Effector CD8-positive, alpha-beta T cell (primary cell): ENCODE measurements around the gene PRKRA.
"Not testable (repeated sequence)": the region's sequence is repeated elsewhere in the genome, so short reads cannot be mapped to it uniquely, and the experiment has no call there.

Experiments
- DNase-seq: peaks from one replicate; lab custom pipeline; 2025; lab: John Stamatoyannopoulos, UW

Gene PRKRA

DNA sequence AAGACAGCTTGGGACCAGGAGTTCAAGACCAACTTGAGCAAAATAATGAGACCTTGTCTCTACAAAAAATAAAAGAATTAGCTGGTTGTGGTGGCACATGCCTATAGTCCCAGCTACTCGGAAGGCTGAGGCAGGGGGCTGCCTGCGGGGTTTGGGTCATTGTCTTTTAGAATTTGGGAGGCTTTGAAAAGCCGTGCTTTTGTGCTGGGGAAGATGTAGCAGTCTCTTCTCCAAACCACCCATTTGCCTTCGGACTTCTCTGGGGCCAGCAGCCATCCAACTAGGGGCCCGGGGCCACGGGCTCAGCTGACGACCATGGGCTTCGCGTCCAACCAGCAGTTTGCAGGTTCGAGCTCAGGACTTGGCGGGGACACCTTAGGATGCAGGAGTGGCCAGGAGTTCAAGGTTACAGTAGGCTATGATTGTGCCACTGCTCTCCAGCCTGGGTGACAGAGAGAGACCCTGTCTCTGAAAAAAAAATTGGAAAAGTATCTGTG lies 6.5 kb upstream of the PRKRA start:
- no peak for DNase-seq

DNA sequence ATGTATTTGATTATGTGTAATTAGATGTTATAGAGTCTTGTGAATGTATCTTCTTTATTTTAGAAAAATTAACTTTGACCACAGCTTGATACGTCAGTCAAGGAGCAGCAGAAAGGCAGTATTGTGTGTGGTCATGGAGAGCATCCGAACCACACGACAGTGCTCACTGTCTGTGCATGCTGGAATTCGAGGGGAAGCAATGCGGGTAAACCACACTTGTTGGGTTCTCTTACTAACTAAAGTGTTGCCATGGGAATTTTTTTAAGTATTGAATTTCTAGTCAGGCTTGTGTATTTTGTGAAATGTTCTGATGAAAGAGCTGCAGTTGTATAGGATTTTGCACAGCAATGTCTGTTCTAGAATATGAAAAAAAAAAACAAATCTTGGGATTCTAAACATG lies 5.0 kb upstream of the PRKRA start:
- DNase-seq = no peak

DNA sequence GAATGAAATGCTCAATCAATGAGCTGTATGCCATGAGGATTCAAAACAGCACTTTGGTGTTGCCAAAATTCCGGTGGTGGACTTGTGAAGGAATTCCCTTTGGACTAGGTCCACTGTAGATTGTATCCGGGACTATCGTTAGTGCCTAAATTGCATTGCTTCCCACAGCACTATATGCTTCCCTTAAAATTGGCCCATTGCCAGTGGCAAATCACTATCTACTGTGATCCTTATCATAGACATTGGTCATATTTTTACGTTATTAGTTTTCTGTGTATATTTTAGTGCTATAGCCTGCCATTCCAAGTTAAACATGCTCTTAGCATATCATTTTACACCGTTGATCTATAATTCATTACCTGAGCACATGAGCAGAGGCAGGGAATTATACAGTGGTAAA lies 1.9 kb upstream of the PRKRA start:
- no peak for DNase-seq

DNA sequence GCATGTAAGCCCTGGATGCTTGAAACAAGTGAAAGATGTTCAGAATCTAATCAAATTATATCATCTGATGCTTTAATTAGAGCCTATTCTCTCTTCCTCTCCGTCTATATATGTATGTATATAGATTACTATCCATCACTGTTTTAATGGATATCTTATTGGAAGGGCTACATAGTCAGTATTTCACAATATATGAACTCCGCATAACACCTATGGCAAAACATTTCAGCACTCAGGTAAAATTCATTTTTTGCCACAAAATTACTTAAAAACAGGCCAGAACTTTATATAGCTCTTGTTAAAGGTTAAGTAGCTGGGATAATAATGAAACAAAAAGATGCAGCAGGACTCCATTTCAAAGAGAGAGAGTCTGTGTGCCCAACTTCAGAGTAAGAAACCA lies 1.4 kb upstream of the PRKRA start:
- DNase-seq = no peak

DNA sequence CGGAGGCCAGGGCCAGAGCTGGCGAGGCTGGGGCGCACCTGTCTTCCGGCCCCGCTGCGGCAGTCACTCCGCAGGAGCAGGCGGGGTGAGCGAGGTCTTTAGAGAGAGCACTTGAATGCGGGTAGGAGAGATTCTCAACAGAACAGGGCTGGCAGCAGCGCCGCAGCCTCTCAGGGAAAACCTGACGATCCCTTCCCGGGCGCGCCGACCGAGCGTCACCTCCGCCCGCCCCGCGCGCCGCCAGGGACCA lies 526 bp downstream of the PRKRA start:
- peak; percentile 74 for DNase-seq

DNA sequence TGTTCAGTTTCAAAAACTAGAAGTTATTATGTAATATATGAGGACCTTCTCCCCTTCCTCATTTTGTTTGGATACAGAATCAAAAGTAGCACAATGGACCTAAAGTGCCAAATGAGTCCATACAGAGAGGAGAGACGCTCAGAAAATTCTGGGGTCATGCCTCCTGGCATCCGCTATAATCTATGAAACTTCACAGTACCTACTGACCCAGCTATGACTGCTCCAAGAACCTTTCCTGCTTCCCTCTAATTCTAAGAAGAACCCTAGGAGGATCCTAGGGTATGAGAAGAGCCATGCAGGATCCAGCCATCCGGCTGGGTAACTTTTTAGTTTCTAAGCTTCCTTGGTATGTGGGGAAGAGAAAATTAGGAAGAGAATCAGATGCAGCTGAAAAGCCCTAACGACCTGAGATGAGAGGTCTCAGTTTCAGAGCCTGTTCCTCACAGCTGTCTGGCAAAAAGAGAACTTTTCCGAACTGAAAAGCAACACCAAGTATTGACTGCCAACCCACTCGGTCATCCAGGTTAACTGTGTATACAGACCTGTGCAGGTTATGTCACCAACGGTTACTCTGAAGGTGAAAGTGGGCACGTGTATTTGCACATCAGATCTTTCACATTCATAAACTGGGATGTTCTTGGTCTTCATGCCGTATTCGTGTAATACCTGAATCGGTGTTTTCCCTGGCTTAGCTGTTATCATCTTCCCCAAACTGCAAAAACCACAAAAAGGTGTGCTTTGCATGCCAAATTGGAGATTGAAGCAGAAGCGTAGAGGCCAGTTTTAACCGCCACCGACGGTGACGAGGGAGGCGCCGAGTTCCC lies 1.1 kb downstream of the PRKRA start:
- DNase-seq = no peak

DNA sequence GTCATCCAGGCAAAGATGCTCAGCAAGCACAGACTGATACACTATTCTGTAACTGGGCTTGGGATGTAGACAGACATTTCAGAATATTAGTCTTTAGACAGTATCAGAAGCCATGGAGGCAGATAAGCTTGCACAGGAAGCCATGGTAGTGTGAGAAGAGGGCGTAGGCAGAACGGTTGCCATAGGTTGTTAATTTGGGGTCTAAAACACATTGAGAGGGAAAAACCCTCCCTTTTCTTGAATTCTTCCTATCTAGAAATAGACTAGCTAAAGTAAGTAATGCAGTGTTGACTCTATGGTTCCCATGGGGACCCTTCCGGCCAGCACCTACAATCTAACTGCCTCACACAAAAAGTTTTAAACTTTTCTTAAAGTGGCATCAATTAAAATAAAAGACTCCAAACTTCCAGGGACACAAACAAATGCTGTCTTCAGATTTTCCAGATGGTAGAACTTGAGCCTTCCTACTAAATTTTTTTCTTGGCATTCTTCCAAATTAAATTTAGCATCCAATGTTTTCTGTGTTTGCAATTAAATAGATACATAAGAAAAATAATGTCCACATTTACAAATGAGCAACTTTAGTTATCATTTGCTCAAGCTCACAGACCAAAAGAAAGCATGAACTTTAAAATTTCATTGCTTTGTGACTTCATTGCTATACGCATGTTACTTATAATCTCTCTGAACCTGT lies 1.9 kb downstream of the PRKRA start:
- DNase-seq = no peak

DNA sequence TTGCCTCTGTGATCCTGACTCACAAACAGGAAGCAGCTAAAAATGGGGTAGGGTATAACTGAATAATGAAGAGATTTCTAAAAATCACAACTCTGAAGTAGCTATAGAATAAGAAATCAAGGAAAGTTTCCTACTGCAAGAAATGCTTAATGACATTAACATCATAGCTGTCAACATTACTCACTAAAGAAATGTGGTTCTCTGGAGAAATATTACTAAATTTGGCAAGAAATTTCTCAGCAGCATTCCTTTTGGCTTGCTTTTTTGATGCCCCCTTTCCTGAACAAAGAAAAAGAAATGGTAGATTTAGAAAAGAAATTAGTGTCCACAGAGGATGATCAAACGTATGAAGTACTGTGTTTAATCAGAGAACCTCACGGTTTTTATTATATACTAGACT lies 9.5 kb downstream of the PRKRA start:
- DNase-seq = no peak

DNA sequence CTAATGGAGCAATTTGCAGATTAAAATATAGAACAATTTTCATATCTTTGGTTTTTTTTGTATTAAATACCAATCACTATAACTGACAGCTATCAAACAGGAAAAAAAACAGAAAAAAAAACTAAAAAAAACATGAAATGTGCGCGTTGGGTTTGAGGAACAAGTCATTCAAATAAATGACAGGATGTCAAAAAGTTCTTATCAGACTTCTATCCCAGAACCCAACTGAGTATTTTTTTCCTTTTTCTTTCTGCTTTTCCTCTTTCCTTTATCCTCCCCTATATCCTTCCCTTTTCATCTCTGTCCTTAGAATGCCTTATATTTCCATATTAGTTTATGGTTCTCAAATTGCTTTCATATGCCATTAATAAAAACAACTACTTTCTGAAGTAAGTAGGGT lies 14.3 kb downstream of the PRKRA start:
- DNase-seq = no peak

DNA sequence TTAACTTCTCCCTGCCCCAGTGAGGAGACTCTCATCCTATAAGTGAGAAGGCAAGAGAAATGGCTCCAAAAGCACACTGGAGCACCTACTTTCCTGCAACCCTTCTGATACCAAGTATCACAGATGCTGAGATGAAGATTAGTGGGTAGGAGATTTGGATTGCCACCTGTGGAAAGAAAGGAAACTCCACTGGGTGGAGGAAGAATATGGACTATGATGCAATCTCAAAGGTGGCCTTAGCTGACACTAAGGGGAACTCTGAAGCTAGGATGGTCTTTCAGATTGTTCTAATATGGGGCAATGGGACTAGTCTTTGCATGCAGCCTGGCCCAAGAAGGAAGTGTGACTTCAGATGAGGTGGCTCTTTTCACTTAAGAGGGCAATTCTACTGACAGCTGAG lies 21.6 kb downstream of the PRKRA start:
- no peak for DNase-seq

DNA sequence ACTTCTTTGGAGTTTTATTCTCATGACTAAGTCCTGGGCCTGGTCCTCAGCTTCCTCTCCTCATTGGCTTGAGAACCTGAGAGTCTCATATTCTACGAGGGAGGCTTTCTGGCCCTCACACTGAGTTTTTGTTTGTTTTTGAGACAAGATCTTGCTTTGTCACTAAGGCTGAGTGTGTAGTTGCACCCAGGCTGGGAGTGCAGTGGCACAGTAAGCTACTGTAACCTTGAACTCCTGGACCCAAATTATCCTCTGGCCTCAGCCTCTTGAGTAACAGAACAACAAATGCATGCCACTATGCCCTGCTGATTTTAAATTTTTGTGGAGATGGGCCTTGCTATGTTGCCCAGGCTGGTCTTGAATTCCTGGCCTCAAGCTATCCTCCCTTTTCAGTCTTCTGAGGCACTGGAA lies 22.6 kb downstream of the PRKRA start:
- no peak for DNase-seq

DNA sequence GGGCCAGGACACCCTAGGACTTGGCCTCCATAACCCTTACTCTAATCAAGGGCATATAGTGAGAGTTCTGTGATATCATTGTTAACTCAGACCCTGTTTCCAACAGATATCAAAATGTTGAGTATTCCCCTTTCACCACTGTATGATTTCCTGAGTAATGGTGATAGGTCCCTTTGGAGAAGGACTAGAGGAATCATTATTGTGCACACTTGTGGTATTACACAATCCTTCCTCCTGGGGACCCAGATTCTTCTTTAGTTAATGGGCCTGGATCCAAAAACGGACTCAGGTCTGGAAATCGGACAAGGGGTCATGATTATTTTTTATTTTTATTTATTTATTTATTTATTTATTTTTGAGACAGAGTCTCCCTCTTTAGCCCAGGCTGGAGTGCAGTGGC lies 23.5 kb downstream of the PRKRA start:
- DNase-seq = no peak

DNA sequence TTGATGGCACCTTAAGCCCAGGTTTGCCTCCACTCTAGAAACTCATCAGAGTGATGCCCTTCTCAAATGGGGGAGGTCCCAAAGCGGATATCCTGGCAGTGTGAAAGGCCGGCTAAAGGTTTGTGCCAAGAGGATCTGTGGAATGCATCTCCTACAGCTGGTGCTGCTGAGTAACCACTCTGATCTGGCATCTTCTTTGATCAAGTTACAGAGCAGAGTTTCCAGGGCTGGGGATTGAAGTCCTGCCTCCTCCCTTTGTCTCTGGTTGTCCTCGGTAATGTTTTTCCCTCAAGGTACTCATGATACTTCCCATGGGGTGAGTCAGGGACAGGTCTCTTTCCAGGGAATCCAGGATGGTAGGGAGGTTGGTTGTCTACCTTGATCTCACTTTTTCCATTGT lies 24.6 kb downstream of the PRKRA start:
- DNase-seq = no peak

DNA sequence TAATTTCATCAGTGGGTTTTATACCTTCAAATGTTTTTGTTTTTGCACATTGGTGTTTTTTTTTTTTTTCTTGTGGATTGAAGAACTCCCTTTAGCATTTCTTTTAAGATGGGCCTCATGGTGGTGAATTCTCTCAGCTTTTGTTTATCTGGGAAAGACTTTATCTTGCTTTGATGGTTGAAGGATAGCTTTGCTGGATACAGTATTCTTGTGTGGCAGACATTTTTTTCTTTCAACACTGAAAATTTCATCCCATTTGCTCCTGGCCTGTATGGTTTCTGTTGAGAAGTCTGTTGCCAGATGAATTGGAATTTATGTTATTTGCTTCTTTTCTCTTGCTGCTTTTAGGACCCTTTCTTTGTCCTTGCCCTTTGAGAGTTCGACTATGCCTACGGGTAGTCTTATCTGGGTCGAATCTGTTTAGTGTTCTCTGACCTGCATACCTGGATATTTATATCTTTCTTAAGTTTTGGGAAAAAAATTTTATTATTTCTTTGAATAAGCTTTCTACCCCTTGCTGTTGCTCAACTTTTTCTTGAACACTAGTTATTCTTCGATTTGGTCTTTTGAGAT lies 25.6 kb downstream of the PRKRA start:
- no peak for DNase-seq

DNA sequence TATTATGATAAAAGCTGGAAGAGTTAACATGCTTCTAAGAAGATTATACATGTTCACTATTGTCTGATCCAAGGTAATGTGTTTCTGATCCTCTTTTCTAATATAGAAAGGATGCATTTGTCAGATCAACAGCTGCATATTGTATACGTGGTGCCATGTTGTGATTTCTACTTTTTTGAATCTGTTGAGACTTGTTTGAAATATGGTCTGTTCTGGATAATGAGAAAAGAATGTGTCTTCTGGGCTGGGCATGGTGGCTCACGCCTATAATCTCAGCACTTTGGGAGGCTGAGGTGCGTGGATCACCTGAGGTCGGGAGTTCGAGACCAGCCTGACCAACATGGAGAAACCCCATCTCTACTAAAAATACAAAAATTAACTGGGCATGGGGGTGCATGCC lies 27.2 kb downstream of the PRKRA start:
- not testable (repeated sequence) for DNase-seq

DNA sequence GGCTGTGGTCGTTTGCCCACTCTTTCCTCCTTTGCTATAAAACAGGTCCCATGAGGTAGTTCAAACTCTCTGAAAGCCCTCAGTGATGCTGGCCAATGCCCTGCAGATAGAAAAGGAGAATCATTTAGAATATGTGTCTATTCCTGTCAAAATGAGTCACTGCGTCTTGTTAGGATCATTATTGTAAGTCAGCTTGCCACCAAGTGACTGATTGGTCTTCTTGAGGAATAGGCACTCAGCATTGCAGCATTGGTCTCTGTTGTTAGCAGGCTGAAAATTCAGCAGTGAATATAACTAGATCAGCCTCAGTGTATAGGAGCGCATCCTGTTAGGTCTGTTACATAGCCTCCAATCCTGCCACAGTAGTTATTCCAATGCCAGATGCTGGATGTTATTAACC lies 28.9 kb downstream of the PRKRA start:
- no peak for DNase-seq

DNA sequence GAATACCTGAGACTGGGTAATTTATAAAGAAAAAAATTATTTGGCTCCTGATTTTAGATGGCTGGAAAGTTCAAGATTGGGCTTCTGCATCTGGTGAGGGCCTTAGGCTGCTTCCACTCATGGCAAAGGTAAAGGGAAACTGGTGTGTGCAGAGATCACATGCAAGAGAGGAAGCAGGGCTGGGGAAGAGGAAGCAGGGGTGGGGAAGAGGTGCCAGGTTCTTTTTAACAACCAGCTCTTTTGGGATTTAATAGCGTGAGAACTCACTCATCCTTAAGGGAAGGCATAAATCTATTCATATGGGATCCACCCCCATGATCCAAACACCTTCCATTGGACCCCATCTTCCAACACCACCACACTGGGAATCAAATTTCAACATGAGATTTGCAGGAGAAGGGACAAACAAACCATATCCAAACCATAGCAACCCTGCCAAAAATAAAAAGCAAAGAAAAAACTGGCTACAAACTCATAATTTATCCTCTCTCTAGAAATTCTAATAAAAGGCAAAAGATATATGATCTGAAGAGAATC lies 30.4 kb downstream of the PRKRA start:
- no peak for DNase-seq

DNA sequence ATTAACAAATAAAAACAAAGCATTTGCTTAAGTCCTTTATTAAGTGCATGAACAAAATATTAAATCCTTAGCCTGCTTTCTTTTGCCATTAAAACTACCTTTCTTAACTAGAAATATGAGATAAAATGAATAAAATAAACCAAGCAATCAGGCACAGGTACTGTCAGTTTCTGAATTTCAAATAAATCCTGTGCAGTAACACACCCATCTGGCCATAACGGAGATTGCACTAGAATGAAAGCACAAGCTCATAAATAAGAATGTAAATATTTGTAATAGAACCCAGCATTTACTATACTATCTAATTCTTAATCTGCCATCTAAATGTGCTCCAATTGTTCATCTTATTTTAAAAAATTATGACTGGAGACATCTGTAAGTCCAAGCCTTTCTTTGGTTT lies 31.9 kb downstream of the PRKRA start:
- DNase-seq = no peak

DNA sequence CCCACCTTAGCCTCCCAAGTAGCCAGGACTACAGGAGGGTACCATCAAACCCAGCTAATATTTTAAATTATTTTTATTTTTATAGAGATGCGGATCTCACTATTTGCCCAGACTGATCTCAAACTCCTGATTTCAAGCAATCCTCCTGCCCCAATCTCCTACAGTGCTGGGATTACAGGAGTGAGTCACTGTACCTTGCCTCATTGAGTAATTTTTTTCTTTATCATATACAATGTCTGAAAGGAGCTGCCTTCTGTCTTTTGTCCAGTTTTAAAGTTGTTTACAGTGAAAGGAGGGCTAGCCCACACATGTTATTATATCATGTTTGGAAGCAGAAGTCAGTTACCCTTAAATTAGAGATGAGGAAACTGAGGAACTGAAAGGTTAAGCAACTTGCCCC lies 32.5 kb downstream of the PRKRA start:
- DNase-seq = no peak

DNA sequence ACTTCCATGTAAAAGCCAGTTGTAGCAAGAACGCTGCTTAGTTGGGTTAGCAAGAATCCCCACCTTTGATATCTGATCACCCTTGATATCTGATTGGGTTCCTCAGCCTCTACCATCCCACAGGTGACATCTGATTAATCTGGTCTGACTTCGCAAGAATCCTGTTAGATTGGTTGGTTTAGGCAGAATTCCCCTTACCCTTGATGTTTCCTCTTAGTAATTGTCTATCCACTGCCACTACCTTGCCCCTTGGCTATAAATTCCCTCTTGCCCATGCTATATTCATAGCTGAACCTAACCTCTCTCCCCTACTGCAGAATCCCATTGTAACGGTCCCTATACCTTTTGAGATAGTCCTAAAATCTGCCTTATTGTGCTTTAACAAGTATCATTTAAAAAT lies 33.1 kb downstream of the PRKRA start:
- DNase-seq = no peak

DNA sequence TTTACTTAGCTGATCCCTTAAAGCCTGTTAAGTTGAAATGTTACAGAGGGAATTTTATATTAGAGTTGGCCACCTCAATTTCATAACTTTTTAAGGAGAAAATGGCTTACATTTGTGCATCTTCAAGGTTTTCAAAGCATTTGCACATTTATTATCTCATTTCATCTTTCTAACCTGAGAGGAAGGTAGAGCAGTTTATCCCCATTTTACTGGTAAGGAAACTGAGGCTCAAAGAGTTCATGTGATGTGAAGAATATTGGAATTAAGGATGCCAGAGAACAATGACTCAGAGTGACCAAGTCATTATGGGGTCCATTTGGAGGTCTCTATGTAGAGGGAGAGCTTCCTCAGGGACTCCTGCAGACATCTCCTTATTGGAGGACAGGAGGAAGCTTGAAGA lies 35.0 kb downstream of the PRKRA start:
- no peak for DNase-seq

DNA sequence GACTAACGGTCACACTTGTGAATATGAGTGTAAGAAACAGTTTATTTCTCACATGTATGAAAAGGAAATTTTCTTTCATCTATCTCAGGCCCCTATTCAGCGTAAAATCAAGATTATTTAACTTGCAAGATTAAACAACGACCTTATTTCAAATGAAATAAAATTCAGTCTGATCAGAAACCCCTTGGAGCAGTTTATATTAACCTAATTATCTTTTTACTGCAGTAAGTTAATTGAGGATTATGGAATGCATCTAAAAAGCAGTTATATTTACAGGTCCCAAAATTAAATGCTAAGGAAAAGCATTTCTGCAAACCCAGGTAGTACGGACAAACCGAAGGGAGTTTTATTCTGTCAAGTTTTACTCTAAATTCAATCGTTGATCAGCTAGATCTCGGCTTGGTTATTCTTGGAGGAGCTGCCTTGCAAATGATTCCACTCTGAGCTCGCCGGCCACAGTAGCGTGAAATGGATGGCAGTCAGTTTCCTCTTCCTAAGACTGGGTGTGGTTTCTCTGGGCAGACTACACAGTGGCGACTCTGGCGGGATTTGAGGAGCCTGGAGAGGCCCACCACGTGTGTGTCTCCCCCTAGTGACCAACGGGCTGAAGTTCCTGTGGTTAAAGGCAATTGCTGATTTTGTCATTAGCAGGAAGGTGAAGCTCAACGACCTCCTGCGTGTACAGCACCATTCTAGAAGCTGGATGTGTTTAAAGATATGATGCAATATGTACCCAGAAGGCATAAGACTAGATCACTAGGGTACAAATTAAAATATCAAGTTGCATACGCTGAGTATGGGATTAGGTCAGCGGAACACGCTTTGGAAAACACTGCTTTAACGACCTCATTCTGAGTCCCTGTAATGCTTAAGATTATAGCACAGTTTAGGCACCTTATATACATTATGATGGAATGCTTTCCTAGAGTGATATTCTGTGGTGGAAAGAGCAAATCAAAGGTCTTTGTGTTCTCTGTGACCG lies 36.4 kb downstream of the PRKRA start:
- DNase-seq = peak; percentile 55
